NCI-H2227 (cell line): ENCODE results near the gene CFAP210.

Experiments
- DNase-seq: peaks from one replicate; lab custom pipeline; 2025; ENCODE audit not compliant: unreplicated experiment; lab: John Stamatoyannopoulos, UW

CFAP210 gene

DNA sequence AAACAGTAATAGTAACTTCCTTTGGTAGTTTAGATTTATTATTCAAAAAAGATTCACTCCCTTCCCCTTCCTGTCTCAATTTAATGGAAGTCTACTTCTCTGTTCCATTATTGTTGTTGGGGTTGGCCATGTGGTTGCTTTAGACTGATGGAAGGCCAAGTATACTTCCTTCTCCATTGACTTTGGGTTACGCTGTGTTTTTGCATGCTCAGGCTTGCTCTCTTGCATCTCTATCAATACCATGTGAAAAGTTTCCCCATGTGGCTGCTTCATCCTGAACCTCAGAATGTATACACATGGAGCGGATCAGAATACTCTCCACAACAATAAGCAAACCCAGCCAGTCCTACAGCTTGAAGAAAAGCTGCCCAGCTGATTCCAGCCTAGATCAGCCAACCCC is 20.3 kb downstream of the CFAP210 start:
- DNase-seq, result no peak

DNA sequence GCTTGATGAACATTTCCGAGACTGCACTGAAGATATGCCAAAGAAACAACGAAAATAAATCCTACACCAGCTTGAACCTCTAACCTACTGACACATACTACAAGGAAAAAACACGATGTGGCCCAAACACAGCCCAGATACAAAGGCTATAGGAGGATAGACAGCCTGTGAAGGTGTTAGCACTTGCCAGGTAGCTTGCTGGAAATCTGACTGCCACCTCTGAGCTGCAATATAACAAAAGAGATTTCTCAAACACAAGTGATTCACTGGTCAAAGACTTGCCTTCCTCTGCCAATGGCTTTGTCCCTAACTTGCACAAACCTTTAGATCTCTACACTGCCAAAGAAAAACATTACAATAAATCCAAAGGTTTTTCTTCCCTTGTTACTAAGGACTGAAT is 21.1 kb downstream of the CFAP210 start:
- no peak for DNase-seq

GRCh38 chr2:169672406-169672805 is 21.8 kb downstream of the CFAP210 start:
- DNase-seq, result no peak

DNA sequence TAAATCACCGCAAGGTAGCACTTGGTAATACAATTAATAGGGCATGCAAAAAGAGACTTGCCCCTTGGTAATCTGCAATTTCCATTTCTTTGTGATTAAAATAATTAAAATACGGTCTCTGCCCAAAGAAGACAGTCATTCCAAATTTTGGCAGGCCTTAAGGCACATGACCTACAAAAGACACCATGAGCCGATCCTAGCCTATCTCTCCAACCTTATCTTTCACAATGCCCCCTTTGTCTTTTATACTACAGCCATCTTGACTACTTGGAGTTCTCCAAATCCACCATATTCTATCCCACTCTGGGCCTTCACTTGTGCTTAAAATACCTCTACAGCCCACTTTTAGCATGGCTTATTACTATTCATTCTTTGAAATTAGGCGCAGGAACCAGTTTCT is 23.3 kb downstream of the CFAP210 start:
- DNase-seq, result no peak

GRCh38 chr2:169670215-169670651 is 24.0 kb downstream of the CFAP210 start:
- no peak for DNase-seq

- DNase-seq, result no peak
Measured at GRCh38 chr2:169667583-169667982, 26.6 kb downstream of the CFAP210 start.

DNA sequence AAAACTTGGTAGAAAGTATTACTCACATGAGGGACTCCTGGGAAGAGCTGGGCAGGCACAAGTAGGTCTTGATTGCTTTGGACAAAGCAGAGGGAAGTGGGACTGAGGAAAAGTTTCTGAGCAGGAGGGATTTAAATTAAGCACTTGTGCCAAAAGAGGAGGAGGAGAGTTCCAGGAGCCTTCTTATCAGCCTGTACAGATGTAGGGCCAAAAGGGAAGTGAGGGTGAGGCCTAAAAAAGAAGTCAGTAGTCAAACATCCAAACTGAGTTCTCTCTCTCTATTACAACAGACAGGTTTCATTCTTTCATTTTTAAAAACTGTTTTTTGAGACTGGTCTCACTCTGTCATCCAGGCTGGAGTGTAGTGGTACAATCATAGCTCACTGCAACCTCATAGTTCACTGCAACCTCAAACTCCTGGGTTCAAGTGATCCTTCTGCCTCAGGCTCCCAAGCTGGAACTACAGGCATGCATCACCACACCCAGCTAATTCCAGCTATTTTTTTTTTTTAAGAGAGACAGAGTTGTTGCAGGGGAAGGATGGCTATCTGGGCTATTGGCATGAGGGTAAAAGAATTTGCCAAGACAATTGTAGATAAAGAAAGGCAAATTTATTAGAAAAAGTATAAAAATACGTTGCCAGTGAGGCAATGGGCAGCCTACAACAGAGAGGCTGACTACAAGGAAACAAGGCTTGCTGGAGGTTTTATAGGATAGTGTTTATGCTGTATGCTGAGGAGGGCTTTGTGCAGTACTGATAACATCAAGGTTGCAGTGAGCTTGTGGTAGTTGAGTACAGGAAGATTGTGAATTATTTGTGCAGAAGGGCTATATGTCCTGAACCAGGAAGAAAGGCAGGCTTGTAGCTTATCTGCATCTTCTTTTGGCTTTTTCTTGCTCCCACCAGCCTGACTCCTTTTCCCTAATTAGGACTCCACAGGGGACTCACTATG is 29.0 kb downstream of the CFAP210 start:
- DNase-seq, result no peak

GRCh38 chr2:169664600-169664977 is 29.6 kb downstream of the CFAP210 start:
- no peak for DNase-seq

GRCh38 chr2:169663247-169663646 is 31.0 kb downstream of the CFAP210 start:
- DNase-seq, result no peak

DNA sequence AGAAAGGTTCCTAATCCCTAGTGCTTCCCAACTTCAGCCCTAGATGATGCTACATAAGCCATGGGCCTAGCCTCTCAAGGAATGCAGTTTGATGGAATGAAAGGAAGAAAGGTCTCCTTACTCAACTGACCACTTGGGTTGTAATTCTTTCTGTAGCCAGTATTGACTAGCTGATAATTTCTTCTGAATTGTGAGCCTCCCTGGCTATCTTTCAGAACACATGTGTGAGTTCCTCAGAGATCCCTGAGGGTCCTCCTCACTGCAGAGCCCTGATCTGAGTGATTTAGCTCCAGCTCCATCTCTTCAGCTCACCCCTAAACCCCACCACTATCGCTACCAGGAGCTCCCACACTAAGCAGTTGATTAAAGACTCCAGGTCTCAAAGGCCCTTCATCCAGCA is 31.5 kb downstream of the CFAP210 start:
- DNase-seq, result no peak

- DNase-seq, result no peak
Measured at GRCh38 chr2:169661265-169661664, 32.9 kb downstream of the CFAP210 start.

GRCh38 chr2:169659320-169659719 is 34.9 kb downstream of the CFAP210 start:
- DNase-seq, result no peak

DNA sequence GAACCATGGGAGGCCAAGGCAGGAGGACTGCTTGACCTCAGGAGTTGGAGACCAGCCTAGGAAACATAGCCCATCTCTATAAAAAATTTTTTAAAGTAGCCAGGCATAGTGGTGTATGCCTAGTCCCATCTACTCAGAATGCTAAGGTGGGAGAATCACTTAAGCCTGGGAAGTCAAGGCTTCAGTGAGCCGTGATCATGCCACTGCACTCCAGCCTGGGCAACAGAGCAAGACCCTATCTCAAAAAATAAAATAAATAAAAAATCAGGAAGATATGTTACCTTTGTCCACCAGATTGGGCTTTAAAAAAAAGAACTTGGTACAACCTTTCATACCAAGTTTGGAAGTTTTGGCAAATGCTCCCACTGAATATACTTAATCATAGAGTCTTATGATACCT is 35.3 kb downstream of the CFAP210 start:
- DNase-seq, result no peak

DNA sequence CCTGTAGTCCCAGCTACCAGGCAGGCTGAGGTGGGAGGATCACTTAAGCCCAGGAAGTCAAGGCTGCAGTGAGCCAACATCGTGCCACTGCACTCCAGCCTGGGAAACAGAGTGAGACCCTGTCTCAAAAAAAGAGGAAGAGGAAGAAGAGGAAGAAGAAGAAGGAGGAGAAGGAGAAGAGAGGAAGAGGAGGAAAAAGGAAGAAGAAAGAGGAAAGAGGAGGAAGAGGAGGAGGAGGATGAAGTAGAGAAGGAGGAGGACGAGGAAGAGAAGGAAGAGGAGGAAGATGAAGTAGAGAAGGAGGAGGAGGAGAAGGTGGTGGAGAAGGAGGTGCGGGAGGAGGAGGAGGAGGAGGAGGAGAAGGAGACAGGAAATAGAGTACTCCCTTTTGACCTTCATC is 38.0 kb downstream of the CFAP210 start:
- DNase-seq, result no peak

- DNase-seq, result no peak
Measured at GRCh38 chr2:169653636-169654035, 40.6 kb downstream of the CFAP210 start.

GRCh38 chr2:169649278-169649677 is 44.9 kb downstream of the CFAP210 start:
- DNase-seq, result no peak

DNA sequence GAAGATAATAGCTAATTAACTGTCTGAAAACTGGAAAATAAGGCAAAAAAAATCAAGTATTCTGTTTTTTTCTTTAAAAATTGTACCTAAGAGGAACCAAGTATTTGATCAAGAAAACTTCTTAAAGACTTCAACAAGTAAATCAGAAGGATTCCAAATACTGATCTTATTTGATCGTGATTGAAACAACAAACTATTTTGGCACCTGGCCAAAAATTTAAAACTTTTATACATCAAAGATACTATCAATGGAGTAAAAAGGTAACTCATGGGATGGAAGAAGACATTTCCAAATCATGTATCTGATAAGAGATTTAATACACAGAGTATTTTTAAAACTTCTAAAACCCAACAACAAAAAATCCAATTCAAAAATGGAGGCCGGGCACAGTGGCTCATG is 46.7 kb downstream of the CFAP210 start:
- DNase-seq, result no peak

DNA sequence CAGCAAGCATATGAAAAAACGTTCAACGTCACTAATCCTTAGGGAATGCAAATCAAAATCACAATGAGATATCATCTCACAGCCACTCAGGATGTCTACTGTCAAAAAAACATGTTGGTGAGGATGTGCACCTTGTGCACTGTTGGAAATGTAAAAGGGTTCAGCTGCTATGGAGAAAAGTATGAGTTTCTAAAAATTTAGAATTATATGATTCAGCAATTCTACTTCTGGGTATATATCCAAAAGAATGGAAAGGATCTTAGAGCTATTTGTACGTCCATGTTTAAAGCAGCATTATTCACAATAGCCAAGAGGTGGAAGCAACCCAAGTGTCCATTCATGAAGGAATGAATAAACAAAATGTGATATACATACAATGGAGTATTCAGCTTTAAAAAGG is 50.0 kb downstream of the CFAP210 start:
- no peak for DNase-seq

DNA sequence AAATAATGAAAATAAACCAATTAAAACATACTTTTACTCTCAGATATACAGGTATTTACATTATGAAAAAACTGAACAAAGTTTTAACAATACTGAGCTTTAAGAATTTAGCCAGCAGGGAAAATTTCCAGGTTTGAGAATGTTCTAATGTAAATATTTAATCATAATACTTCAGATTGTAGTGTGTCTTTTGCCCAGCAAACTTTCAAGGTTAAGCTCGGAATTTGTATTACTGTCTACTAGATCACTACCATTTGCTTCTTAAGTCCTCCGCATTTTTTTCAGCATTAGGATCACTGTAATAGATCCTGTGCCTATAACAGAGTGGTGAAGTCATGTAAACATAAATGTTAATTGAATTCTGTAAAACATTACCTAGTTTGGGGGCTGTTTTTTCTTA is 52.7 kb downstream of the CFAP210 start:
- no peak for DNase-seq

DNA sequence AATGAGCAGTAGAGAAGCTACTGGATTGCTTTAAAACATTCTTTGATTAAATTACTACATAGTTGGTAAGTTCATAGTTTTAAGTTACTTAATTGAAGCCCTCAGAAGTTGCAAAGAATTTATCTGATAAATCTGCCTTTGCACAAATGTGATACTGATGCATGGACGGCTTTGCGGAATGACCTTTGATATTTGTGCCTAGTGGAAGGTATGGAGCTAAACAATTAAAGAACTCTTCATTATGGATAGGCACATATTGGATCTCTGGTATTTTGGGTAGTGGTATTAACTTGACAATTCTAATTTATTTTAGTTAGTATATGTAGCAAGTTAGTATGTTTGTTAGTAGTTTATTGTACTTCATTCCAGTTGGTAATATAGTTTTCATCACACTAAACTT is 54.1 kb downstream of the CFAP210 start:
- no peak for DNase-seq

- DNase-seq, result no peak
Measured at GRCh38 chr2:169637620-169638019, 56.6 kb downstream of the CFAP210 start.

DNA sequence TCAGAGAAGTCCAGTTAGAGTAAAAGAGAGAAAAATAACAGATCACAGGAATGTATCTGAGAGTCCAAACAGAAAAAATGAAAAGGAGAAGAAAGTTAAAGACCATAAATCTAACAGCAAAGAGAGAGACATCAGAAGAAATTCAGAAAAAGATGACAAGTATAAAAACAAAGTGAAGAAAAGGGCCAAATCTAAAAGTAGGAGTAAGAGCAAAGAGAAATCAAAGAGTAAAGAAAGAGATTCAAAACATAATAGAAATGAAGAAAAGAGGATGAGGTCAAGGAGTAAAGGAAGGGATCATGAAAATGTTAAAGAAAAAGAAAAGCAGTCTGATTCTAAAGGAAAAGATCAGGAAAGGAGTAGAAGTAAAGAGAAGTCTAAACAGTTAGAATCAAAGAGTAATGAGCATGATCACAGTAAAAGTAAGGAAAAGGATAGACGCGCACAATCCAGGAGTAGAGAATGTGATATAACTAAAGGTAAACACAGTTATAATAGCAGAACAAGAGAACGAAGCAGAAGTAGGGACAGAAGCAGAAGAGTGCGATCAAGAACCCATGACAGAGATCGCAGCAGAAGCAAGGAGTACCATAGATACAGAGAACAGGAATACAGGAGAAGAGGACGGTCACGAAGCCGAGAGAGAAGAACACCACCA is 57.6 kb downstream of the CFAP210 start:
- no peak for DNase-seq
